Bronchial epithelial cell (primary cell): Measurements from ENCODE around the gene TNS4. TPM values are rescaled to one million over a fixed set of nuclear protein-coding genes. Genes with fewer than 3 reads are reported as not detected.

Source experiments
- DNase-seq: peaks from one replicate; pipeline ENCODE4 v3.0.0-alpha.2; 2010; ENCODE audit warnings: low read depth
- FAIRE-seq: peaks from 2 replicates; lab custom pipeline; 2011; peaks lifted over from hg19 to GRCh38; lab: Jason Lieb, UNC
- H3K27me3 ChIP-seq: 2 replicates; pipeline ENCODE4 v1.5.1; 2011; ENCODE audit warnings: low read length; ENCODE audit not compliant: control insufficient read depth, insufficient read depth
- H3K36me3 ChIP-seq: 2 replicates; pipeline ENCODE4 v1.5.1; 2011; ENCODE audit warnings: low read length; ENCODE audit not compliant: control insufficient read depth, insufficient read depth
- H3K4me3 ChIP-seq: 2 replicates; pipeline ENCODE4 v1.5.1; 2011; ENCODE audit warnings: mild to moderate bottlenecking, low read depth, low read length, control low read depth
- total RNA-seq: library from RNA; depleted of rRNA; stranded (reverse); fragments of >200 nt; gene quantifications from 2 replicates; pipeline ENCODE4 v1.2.1, GENCODE V29; 2014
- TF ChIP-seq, protein P1 (sequence below): IDR thresholded peaks from 2 replicates; pipeline ENCODE4 v1.5.1; 2011; ENCODE audit warnings: mild to moderate bottlenecking, moderate library complexity, low read length, control low read depth, inconsistent platforms; ENCODE audit not compliant: insufficient read depth, severe bottlenecking

TNS4 gene
- total RNA-seq, 1 donor from 2014 or later: 27.1 TPM

DNA sequence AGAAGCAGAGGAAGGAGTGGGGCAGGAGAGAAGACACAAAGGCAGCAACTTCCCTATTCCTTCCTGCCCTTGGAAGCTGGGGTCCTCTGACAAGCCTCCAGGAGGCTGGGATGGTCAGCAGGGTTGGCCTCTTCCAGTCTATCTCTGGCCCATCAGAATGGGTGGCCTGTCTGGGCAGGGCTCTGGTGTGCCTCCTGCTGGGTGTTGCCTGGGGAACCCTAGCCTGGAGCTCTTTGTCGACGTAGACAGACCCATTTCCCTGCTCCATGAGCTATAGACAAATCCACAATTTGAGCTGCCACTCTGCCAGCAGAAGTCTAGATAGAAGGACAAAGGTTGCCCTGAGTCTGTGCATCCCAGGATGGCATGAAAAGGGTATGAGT lies 46.8 kb downstream of the TNS4 start:
- TF ChIP-seq, protein P1, sequence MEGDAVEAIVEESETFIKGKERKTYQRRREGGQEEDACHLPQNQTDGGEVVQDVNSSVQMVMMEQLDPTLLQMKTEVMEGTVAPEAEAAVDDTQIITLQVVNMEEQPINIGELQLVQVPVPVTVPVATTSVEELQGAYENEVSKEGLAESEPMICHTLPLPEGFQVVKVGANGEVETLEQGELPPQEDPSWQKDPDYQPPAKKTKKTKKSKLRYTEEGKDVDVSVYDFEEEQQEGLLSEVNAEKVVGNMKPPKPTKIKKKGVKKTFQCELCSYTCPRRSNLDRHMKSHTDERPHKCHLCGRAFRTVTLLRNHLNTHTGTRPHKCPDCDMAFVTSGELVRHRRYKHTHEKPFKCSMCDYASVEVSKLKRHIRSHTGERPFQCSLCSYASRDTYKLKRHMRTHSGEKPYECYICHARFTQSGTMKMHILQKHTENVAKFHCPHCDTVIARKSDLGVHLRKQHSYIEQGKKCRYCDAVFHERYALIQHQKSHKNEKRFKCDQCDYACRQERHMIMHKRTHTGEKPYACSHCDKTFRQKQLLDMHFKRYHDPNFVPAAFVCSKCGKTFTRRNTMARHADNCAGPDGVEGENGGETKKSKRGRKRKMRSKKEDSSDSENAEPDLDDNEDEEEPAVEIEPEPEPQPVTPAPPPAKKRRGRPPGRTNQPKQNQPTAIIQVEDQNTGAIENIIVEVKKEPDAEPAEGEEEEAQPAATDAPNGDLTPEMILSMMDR: no peak
- no peaks in the 10 kb centered on the region for H3K27me3 ChIP-seq
- H3K4me3 ChIP-seq: no peak overlapping the region
- no peak for DNase-seq
- no peak for FAIRE-seq
- H3K36me3 ChIP-seq: peaks cover 14% of the 10 kb centered on the region

DNA sequence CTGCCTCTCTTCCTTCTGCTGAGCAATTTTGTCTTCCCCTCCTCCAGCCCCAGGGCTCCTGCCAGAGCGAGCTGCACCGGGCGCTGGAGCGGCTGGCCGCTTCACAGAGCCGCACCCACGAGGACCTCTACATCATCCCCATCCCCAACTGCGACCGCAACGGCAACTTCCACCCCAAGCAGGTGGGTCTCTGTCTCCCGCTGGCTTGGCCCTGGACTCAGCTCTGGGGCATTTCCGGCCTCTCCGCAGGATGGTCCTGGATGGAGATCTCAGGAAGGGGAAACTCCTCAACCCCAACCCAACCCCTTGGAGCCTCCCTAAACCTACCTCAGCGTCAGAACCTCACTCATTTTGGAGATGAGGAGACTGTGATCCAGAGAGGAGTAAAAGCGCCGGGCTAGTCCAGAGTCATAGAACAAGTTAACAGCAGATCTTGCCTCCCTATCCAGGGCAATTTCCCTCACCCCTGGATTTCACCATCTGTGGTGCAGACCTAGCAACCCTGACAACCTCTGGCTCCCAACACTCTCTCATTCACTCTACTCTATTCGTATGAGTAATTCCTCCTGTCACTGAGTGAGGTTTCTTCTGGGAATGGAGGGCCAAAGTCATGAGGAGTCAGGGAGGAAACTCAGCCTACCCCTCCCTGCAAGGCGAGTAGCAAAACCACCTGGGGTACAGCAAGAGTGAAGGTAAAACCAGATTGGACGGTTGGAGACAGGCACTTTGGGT lies 47.4 kb downstream of the TNS4 start:
- no peak for FAIRE-seq
- TF ChIP-seq, protein P1: no peak
- peaks cover 14% of the 10 kb centered on the region for H3K36me3 ChIP-seq
- no peak for DNase-seq
- H3K27me3 ChIP-seq: no peaks in the 10 kb centered on the region
- no peak overlapping the region for H3K4me3 ChIP-seq

GRCh38 chr17:40452921-40453378 lies 48.5 kb downstream of the TNS4 start:
- DNase-seq: peak; percentile 65

GRCh38 chr17:40452216-40452787 lies 49.1 kb downstream of the TNS4 start:
- no peaks in the 10 kb centered on the region for H3K27me3 ChIP-seq

More at GRCh38 chr17:40452921-40453378, 48.5 kb downstream of the TNS4 start:
- Histone ChIP-seq H3K4me3 (no peak overlapping the region), H3K36me3 (peaks cover 14% of the 10 kb centered on the region), H3K27me3 (no peaks in the 10 kb centered on the region)
- TF ChIP-seq, protein P1: no peak
- FAIRE-seq: no peak

DNA sequence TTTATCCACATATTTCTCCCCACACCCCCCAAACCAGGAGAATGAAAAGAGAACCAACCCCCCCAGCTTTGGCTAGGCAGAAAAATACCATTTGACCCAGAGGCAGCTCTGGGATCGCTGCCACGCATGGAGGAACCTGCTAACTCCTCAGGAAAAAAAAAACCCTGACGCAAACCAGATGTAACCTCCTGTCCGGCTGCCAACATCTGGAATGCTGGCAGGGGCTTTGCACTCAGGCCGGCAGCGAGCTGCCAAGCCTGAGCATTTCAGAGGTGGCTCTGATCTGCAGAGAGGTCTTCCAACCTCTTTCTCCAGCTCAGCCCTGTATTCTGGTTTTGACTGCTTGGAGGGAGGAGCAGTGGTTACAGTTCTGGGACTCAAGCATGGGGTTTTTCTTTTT lies 50.0 kb downstream of the TNS4 start:
- peaks cover 14% of the 10 kb centered on the region for H3K36me3 ChIP-seq
- no peaks in the 10 kb centered on the region for H3K27me3 ChIP-seq
- no peak for DNase-seq
- TF ChIP-seq, protein P1: no peak
- H3K4me3 ChIP-seq: no peak overlapping the region
- FAIRE-seq: no peak

More at GRCh38 chr17:40452216-40452787, 49.1 kb downstream of the TNS4 start:
- Histone ChIP-seq H3K36me3 (peaks cover 14% of the 10 kb centered on the region), H3K4me3 (no peak overlapping the region)
- no peak for DNase-seq
- TF ChIP-seq, protein P1: no peak
- no peak for FAIRE-seq
